HEK293T (cell line): ENCODE results near the gene PRDX2.

ENCODE experiments used
- ARNT ChIP-seq: fragments of 450-650 bp; IDR thresholded peaks from 2 replicates; pipeline ENCODE4 v1.6.1; 2017; ENCODE audit warnings: mild to moderate bottlenecking
- BHLHE40 ChIP-seq: fragments of 450-650 bp; IDR thresholded peaks from 2 replicates; pipeline ENCODE4 v1.6.1; 2016; ENCODE audit warnings: mild to moderate bottlenecking, moderate library complexity, borderline replicate concordance
- ELF4 ChIP-seq: fragments of 450-650 bp; IDR thresholded peaks from 2 replicates; pipeline ENCODE4 v1.6.1; 2017; ENCODE audit warnings: antibody characterized with exemption
- FOXA1 ChIP-seq: fragments of 450-650 bp; IDR thresholded peaks from 2 replicates; pipeline ENCODE4 v1.6.1; 2016; ENCODE audit warnings: mild to moderate bottlenecking
- FOXK2 ChIP-seq: fragments of 450-650 bp; IDR thresholded peaks from 2 replicates; pipeline ENCODE4 v1.6.1; 2016; ENCODE audit warnings: mild to moderate bottlenecking
- FOXM1 ChIP-seq: fragments of 450-650 bp; IDR thresholded peaks from 2 replicates; pipeline ENCODE4 v1.6.1; 2017; ENCODE audit warnings: mild to moderate bottlenecking, borderline replicate concordance
- L3MBTL2 ChIP-seq: fragments of 450-650 bp; conservative IDR thresholded peaks from 2 replicates; pipeline ENCODE4 v1.6.1; 2016; ENCODE audit warnings: mild to moderate bottlenecking
- SP1 ChIP-seq: fragments of 450-650 bp; IDR thresholded peaks from 2 replicates; pipeline ENCODE4 v1.6.1; 2017
- SUZ12 ChIP-seq: fragments of 450-650 bp; IDR thresholded peaks from 2 replicates; pipeline ENCODE4 v1.6.1; 2016; ENCODE audit warnings: mild to moderate bottlenecking
- ZNF384 ChIP-seq: fragments of 450-650 bp; IDR thresholded peaks from 2 replicates; pipeline ENCODE4 v1.6.1; 2016

- no peak for TF ChIP-seq L3MBTL2
- no peak for TF ChIP-seq FOXK2
- TF ChIP-seq BHLHE40: no peak
- TF ChIP-seq SUZ12: no peak
- TF ChIP-seq ELF4: no peak
- no peak for TF ChIP-seq ZNF384
- no peak for TF ChIP-seq FOXA1
- no peak for TF ChIP-seq SP1
- no peak for TF ChIP-seq FOXM1
- no peak for TF ChIP-seq ARNT
Observed at GRCh38 chr19:12786141-12786870, 15.3 kb downstream of the PRDX2 start.
